HCT116 (cell line): ENCODE results near the gene RANBP10.

Experiments
- EZH2 ChIP-seq: fragments of 200-600 bp; sonication (generic); IDR thresholded peaks from 2 replicates; pipeline ENCODE4 v1.6.1; 2017; ENCODE audit warnings: antibody characterized with exemption, mixed run types
- EZH2phosphoT487 ChIP-seq: fragments of 200-600 bp; IDR thresholded peaks from 2 replicates; pipeline ENCODE4 v1.6.1; 2018; ENCODE audit warnings: antibody characterized with exemption, borderline replicate concordance
- POLR2A ChIP-seq: IDR thresholded peaks from 2 replicates; pipeline ENCODE4 v1.7.0; 2011; ENCODE audit warnings: borderline replicate concordance; ENCODE audit not compliant: insufficient read depth, insufficient read length; ENCODE audit errors: extremely low read depth
- POLR2AphosphoS5 ChIP-seq: IDR thresholded peaks from 2 replicates; pipeline ENCODE4 v1.6.1; 2011; ENCODE audit warnings: mild to moderate bottlenecking, low read depth, low read length, moderate library complexity
- SP1 ChIP-seq: IDR thresholded peaks from 2 replicates; pipeline ENCODE4 v1.6.1; 2012; ENCODE audit warnings: low read depth
- TCF7L2 ChIP-seq: IDR thresholded peaks from 2 replicates; pipeline ENCODE4 v1.7.0; 2011; ENCODE audit warnings: borderline replicate concordance, inconsistent platforms; ENCODE audit not compliant: insufficient read depth, insufficient read length; ENCODE audit errors: extremely low read depth
- ZFX ChIP-seq: fragments of 450-650 bp; IDR thresholded peaks from 2 replicates; pipeline ENCODE4 v1.6.1; 2017
- ZNF274 ChIP-seq: fragments of 200-500 bp; sonication (Bioruptor generic); IDR thresholded peaks from 2 replicates; pipeline ENCODE4 v1.6.1; 2014; ENCODE audit warnings: mild to moderate bottlenecking, low read depth, low read length, inconsistent platforms
- TF ChIP-seq, protein P1 (sequence below), 3 experiments: fragments of 200-600 bp in 1 of 3; sonication (generic) in 1 of 3; IDR thresholded peaks in 2 of 3; conservative IDR thresholded peaks in 1 of 3; 2 replicates each; pipeline ENCODE4 v1.5.1; 2012 to 2017; ENCODE audit warnings: low read depth in 2 of 3, low read length in 2 of 3, antibody characterized with exemption in 1 of 3, borderline replicate concordance in 1 of 3, control low read depth in 1 of 3, mild to moderate bottlenecking in 1 of 3, mixed read lengths in 1 of 3, mixed run types in 1 of 3, moderate library complexity in 1 of 3; ENCODE audit not compliant: insufficient read depth in 1 of 3
- TF ChIP-seq, protein P2 (sequence below): IDR thresholded peaks from 2 replicates; pipeline ENCODE4 v1.6.1; 2011; ENCODE audit warnings: mild to moderate bottlenecking, low read length, moderate library complexity; ENCODE audit not compliant: insufficient replicate concordance; ENCODE audit errors: extremely low read depth
- TF ChIP-seq, protein P3 (sequence below): IDR thresholded peaks from 2 replicates; pipeline ENCODE4 v1.6.1; 2012
- TF ChIP-seq, protein P4 (sequence below): IDR thresholded peaks from 2 replicates; pipeline ENCODE4 v1.6.1; 2012

- TF ChIP-seq, protein P1, sequence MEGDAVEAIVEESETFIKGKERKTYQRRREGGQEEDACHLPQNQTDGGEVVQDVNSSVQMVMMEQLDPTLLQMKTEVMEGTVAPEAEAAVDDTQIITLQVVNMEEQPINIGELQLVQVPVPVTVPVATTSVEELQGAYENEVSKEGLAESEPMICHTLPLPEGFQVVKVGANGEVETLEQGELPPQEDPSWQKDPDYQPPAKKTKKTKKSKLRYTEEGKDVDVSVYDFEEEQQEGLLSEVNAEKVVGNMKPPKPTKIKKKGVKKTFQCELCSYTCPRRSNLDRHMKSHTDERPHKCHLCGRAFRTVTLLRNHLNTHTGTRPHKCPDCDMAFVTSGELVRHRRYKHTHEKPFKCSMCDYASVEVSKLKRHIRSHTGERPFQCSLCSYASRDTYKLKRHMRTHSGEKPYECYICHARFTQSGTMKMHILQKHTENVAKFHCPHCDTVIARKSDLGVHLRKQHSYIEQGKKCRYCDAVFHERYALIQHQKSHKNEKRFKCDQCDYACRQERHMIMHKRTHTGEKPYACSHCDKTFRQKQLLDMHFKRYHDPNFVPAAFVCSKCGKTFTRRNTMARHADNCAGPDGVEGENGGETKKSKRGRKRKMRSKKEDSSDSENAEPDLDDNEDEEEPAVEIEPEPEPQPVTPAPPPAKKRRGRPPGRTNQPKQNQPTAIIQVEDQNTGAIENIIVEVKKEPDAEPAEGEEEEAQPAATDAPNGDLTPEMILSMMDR (IDR thresholded peaks at IDR 0.05 in 2 of 3, conservative IDR thresholded peaks at IDR 0.05 in 1 of 3; ENCODE audit: borderline replicate concordance in 1 of 3, insufficient read depth in 1 of 3, low read depth in 2 of 3, low read length in 2 of 3), result no peak
- TF ChIP-seq POLR2AphosphoS5, result no peak
- TF ChIP-seq EZH2phosphoT487, result no peak
- TF ChIP-seq POLR2A, result no peak
- no peak for TF ChIP-seq ZNF274
- TF ChIP-seq EZH2, result no peak
- TF ChIP-seq ZFX, result no peak
- no peak for TF ChIP-seq TCF7L2
- no peak for TF ChIP-seq SP1
- TF ChIP-seq, protein P2, sequence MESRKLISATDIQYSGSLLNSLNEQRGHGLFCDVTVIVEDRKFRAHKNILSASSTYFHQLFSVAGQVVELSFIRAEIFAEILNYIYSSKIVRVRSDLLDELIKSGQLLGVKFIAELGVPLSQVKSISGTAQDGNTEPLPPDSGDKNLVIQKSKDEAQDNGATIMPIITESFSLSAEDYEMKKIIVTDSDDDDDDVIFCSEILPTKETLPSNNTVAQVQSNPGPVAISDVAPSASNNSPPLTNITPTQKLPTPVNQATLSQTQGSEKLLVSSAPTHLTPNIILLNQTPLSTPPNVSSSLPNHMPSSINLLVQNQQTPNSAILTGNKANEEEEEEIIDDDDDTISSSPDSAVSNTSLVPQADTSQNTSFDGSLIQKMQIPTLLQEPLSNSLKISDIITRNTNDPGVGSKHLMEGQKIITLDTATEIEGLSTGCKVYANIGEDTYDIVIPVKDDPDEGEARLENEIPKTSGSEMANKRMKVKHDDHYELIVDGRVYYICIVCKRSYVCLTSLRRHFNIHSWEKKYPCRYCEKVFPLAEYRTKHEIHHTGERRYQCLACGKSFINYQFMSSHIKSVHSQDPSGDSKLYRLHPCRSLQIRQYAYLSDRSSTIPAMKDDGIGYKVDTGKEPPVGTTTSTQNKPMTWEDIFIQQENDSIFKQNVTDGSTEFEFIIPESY, result no peak
- TF ChIP-seq, protein P3, sequence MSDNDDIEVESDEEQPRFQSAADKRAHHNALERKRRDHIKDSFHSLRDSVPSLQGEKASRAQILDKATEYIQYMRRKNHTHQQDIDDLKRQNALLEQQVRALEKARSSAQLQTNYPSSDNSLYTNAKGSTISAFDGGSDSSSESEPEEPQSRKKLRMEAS, result no peak
- TF ChIP-seq, protein P4, sequence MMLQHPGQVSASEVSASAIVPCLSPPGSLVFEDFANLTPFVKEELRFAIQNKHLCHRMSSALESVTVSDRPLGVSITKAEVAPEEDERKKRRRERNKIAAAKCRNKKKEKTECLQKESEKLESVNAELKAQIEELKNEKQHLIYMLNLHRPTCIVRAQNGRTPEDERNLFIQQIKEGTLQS, result no peak
Observed at GRCh38 chr16:67853670-67854069, 47.3 kb upstream of the RANBP10 start.
